Fibroblast of lung (primary cell): Measurements from ENCODE around the gene SPATA22. TPM values are rescaled to one million over a fixed set of nuclear protein-coding genes. Genes with fewer than 3 reads are reported as not detected.
"Not testable (repeated sequence)": the region's sequence is repeated elsewhere in the genome, so short reads cannot be mapped to it uniquely, and the experiment has no call there.

Experiments
- DNase-seq, 2 donors: peaks; one replicate each; pipeline versions ENCODE4 v3.0.0 to v3.0.0-alpha.2; 2010; ENCODE audit warnings: low read depth in 2 of 2
- H2AFZ ChIP-seq: 2 replicates; pipeline ENCODE4 v1.5.1; 2012; ENCODE audit warnings: low read length, control low read depth, inconsistent platforms
- H3K27ac ChIP-seq: 2 replicates; pipeline ENCODE4 v1.5.1; 2011; ENCODE audit warnings: low read length, control low read depth; ENCODE audit not compliant: insufficient read depth
- H3K27me3 ChIP-seq: 2 replicates; pipeline ENCODE4 v1.5.1; 2011; ENCODE audit warnings: mild to moderate bottlenecking, low read length; ENCODE audit not compliant: control insufficient read depth, insufficient read depth
- H3K36me3 ChIP-seq: 2 replicates; pipeline ENCODE4 v1.5.1; 2011; ENCODE audit warnings: low read length; ENCODE audit not compliant: control insufficient read depth, insufficient read depth
- H3K4me1 ChIP-seq: 2 replicates; pipeline ENCODE4 v1.5.1; 2011; ENCODE audit warnings: low read length; ENCODE audit not compliant: control insufficient read depth, insufficient read depth; ENCODE audit errors: extremely low read depth
- H3K4me2 ChIP-seq: 2 replicates; pipeline ENCODE4 v1.5.1; 2011; ENCODE audit warnings: low read length, control low read depth; ENCODE audit not compliant: insufficient read depth; ENCODE audit errors: extremely low read depth
- H3K4me3 ChIP-seq, 4 experiments: fragments of 200-600 bp in 1 of 4; sonication (generic) in 1 of 4; replicated peaks in 1 of 4; 2 replicates each; pipeline ENCODE4 v1.5.1; 2011 to 2016; ENCODE audit warnings: low read length in 4 of 4, low read depth in 3 of 4, mild to moderate bottlenecking in 3 of 4, control low read depth in 2 of 4, inconsistent platforms in 1 of 4, mixed read lengths in 1 of 4; ENCODE audit not compliant: insufficient read depth in 1 of 4; ENCODE audit errors: control extremely low read depth in 1 of 4
- H3K79me2 ChIP-seq: 2 replicates; pipeline ENCODE4 v1.5.1; 2012; ENCODE audit warnings: mild to moderate bottlenecking, low read length, inconsistent platforms; ENCODE audit not compliant: control insufficient read depth, insufficient read depth
- H3K9ac ChIP-seq: 2 replicates; pipeline ENCODE4 v1.5.1; 2011; ENCODE audit warnings: mild to moderate bottlenecking, low read length, control low read depth; ENCODE audit not compliant: insufficient read depth
- H3K9me3 ChIP-seq: 2 replicates; pipeline ENCODE4 v1.5.1; 2012; ENCODE audit warnings: low read depth, low read length; ENCODE audit not compliant: control insufficient read depth, insufficient read depth
- H4K20me1 ChIP-seq: 2 replicates; pipeline ENCODE4 v1.5.1; 2011; ENCODE audit warnings: low read length; ENCODE audit not compliant: control insufficient read depth, insufficient read depth; ENCODE audit errors: extremely low read depth
- CTCF ChIP-seq, 2 donors: IDR thresholded peaks in 1 of 2; conservative IDR thresholded peaks in 1 of 2; 1 replicate in 1 of 2; 2 replicates in 1 of 2; pipeline ENCODE4 v1.5.1; 2011 to 2012; ENCODE audit warnings: low read length in 2 of 2, control low read depth in 1 of 2, inconsistent platforms in 1 of 2, low read depth in 1 of 2, mild to moderate bottlenecking in 1 of 2
- EZH2 ChIP-seq: IDR thresholded peaks from 2 replicates; pipeline ENCODE4 v1.5.1; 2012; ENCODE audit warnings: low read length, control low read depth, mild to moderate bottlenecking; ENCODE audit errors: missing control alignments
- polyA plus RNA-seq, 2 donors: library from polyadenylated mRNA; depleted of rRNA in 1 of 2; stranded (reverse) in 1 of 2; unstranded in 1 of 2; fragments of >200 nt; gene quantifications; 2 replicates each; pipeline ENCODE4 v1.2.1, GENCODE V29; 2011 to 2012; ENCODE audit warnings: missing spikeins in 1 of 2
- total RNA-seq: library from RNA; depleted of rRNA; stranded (reverse); fragments of >200 nt; gene quantifications from 2 replicates; pipeline ENCODE4 v1.2.1, GENCODE V29; 2014

The SPATA22 gene
- total and polyA plus RNA-seq, 2 donors (not counting 1 experiment from before 2014, with no cell fraction given) = 0.17 to 0.33 TPM

DNA sequence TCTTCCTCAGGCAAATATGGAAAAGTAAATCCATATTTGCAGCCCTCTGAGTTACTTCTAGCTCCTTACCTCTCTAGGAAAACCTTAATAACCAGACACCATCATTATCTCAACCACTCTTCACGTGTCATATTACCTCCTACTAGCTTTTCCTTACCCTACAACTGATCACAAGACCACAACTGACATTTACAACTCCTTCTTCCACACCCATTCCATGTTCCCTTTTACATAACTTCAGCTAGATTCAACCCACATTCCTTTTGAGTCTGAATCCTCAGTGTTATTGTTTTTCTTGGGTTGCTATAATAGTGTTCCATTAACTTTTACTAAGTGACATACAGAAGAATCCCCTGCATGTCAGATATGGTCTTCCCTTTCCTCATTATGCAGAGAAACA is 33.3 kb downstream of the SPATA22 start:
- Histone ChIP-seq H3K27ac (no peak overlapping the region), H3K9ac (no peak overlapping the region), H3K36me3 (no peaks in the 10 kb centered on the region), H3K79me2 (no peaks in the 10 kb centered on the region), H3K4me3 (no peak overlapping the region), H3K9me3 (no peaks in the 10 kb centered on the region), H3K4me1 (no peaks in the 10 kb centered on the region), H3K4me2 (no peak overlapping the region), H4K20me1 (no peaks in the 10 kb centered on the region), H3K27me3 (no peaks in the 10 kb centered on the region), H2AFZ (no peak overlapping the region)
- no peak for TF ChIP-seq CTCF (conservative IDR thresholded peaks at IDR 0.05 in 1 of 2, IDR thresholded peaks at IDR 0.05 in 1 of 2; ENCODE audit: low read depth in 1 of 2, low read length in 2 of 2)
- TF ChIP-seq EZH2 = no peak
- no peak for DNase-seq

DNA sequence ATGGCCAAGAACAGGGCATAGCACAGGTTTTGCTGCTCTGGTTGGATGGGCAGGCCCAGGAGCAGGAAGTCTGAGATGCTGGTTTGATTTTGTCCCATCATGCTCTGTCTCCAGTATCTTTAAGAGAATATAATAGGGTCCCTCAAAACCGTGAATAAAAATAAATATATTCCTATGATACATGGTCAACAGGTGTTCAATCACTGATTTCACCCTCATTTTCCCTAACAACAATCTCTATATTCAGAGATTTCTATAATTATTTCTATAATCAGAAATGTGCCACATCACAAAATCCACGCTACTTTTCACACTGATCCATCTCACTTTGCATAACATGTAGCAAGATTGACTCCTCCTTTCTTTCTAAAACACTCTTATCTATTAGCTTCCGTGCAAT is 37.9 kb downstream of the SPATA22 start, which contains the start of gene OR1E2:
Gene OR1E2 (minus strand): TSS at position 101 of the 400 bp plus-strand sequence. CDS start 0 bp downstream, at position 101.
- Histone ChIP-seq H3K27ac (no peak within 1 kb of the TSS), H3K4me1 (no peaks in the 10 kb centered on the region), H2AFZ (no peak within 1 kb of the TSS), H3K79me2 (no peaks in the 10 kb centered on the region), H3K9ac (no peak within 1 kb of the TSS), H3K9me3 (no peaks in the 10 kb centered on the region), H3K27me3 (no peaks in the 10 kb centered on the region), H3K4me3 (no peak within 1 kb of the TSS), H3K4me2 (no peak within 1 kb of the TSS), H3K36me3 (no peaks in the 10 kb centered on the region), H4K20me1 (no peaks in the 10 kb centered on the region)
- no peak for DNase-seq
- TF ChIP-seq CTCF (conservative IDR thresholded peaks at IDR 0.05 in 1 of 2, IDR thresholded peaks at IDR 0.05 in 1 of 2; ENCODE audit: low read depth in 1 of 2, low read length in 2 of 2) (no peak), EZH2 (no peak)

DNA sequence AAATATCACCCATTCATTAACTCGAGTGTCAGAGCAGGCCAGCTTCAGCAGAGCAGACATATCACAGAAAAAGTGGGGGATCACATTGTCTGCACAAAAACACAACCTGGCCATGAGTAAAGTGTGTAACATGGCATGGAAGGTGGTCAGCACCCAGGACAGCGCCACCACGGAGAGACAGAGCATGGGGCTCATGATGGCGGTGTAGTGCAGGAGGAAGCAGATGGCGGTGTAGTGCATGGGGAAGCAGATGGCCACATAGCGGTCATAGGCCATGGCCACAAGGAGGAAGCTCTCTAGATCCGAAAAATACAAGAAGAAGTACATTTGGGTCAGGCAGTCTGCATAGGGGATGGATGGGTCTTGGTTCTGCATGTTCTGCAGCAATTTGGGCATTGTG is 38.4 kb downstream of the SPATA22 start:
- not testable (repeated sequence) for H4K20me1 ChIP-seq, DNase-seq, H3K4me1 ChIP-seq, H3K4me3 ChIP-seq, H3K4me2 ChIP-seq, H3K79me2 ChIP-seq, H3K27me3 ChIP-seq, H2AFZ ChIP-seq, H3K36me3 ChIP-seq, H3K27ac ChIP-seq, H3K9me3 ChIP-seq, H3K9ac ChIP-seq
